GM12878 (cell line): ENCODE measurements around the gene ADA. TPM values are rescaled to one million over a fixed set of nuclear protein-coding genes. Genes with fewer than 3 reads are reported as not detected.

Source experiments
- ATF7 ChIP-seq: fragments of 450-650 bp; IDR thresholded peaks from 2 replicates; pipeline ENCODE4 v1.6.1; 2016; ENCODE audit warnings: low read depth, mild to moderate bottlenecking
- CREM ChIP-seq: IDR thresholded peaks from 2 replicates; pipeline ENCODE4 v1.6.1; 2014; ENCODE audit warnings: antibody characterized with exemption, low read depth
- FOXK2 ChIP-seq: fragments of 450-650 bp; IDR thresholded peaks from 2 replicates; pipeline ENCODE4 v1.6.1; 2017; ENCODE audit warnings: mild to moderate bottlenecking, moderate library complexity
- MEF2B ChIP-seq: fragments of 450-650 bp; IDR thresholded peaks from 2 replicates; pipeline ENCODE4 v1.6.1; 2018; ENCODE audit warnings: mild to moderate bottlenecking, moderate library complexity; ENCODE audit not compliant: partially characterized antibody, poor library complexity, severe bottlenecking
- NR2F1 ChIP-seq: fragments of 450-650 bp; conservative IDR thresholded peaks from 2 replicates; pipeline ENCODE4 v1.6.1; 2017; ENCODE audit warnings: mild to moderate bottlenecking
- SMARCA5 ChIP-seq: fragments of 450-650 bp; IDR thresholded peaks from 2 replicates; pipeline ENCODE4 v1.6.1; 2017; ENCODE audit warnings: mild to moderate bottlenecking
- SP1 ChIP-seq: IDR thresholded peaks from one replicate; pipeline ENCODE4 v1.6.1; 2011; ENCODE audit warnings: low read depth, low read length
- SPI1 ChIP-seq: IDR thresholded peaks from 2 replicates; pipeline ENCODE4 v1.6.1; 2011; ENCODE audit warnings: low read depth, mild to moderate bottlenecking, low read length, moderate library complexity, borderline replicate concordance; ENCODE audit not compliant: insufficient read depth
- TCF12 ChIP-seq: IDR thresholded peaks from 2 replicates; pipeline ENCODE4 v1.6.1; 2011; ENCODE audit warnings: low read depth, mild to moderate bottlenecking, low read length
- TCF3 ChIP-seq: IDR thresholded peaks from 2 replicates; pipeline ENCODE4 v1.6.1; 2012; ENCODE audit warnings: low read depth, mild to moderate bottlenecking, low read length, borderline replicate concordance; ENCODE audit not compliant: insufficient read depth
- polyA plus RNA-seq, 11 experiments: library from polyadenylated mRNA; depleted of rRNA in 4 of 11; unstranded in 6 of 11; stranded (reverse) in 5 of 11; fragments of >200 nt; fragmentation: Nextera tagmentation in 4 of 11; fragmentation: Illumina TruSeq in 1 of 11; extraction: Ambion mirVana in 4 of 11; extraction: Trizol in 1 of 11; gene quantifications; 1 replicate in 1 of 11; 2 replicates in 10 of 11; pipeline versions ENCODE4 v1.2.1 to v1.2.3, GENCODE V29; 2011 to 2016; ENCODE audit warnings: inconsistent platforms in 2 of 11, missing spikeins in 2 of 11, low read depth in 1 of 11
- total RNA-seq, 4 experiments: library from RNA; depleted of rRNA in 3 of 4; stranded (reverse); fragments of >200 nt in 3 of 4; fragmentation: Illumina TruSeq in 1 of 4; extraction: Trizol in 1 of 4; gene quantifications; 2 replicates each; pipeline versions ENCODE4 v1.2.1 to v1.2.3, GENCODE V29; 2013 to 2021
- TF ChIP-seq, protein P1 (sequence below): IDR thresholded peaks from 2 replicates; pipeline ENCODE4 v1.6.1; 2012; ENCODE audit warnings: low read length, inconsistent platforms
- TF ChIP-seq, protein P2 (sequence below): fragments of 450-650 bp; formaldehyde crosslinking; IDR thresholded peaks from 2 replicates; pipeline ENCODE4 v1.5.0; 2022; ENCODE audit warnings: mild to moderate bottlenecking, missing genetic modification characterization
- TF ChIP-seq, protein P3 (sequence below): fragments of 450-650 bp; IDR thresholded peaks from 2 replicates; pipeline ENCODE4 v1.6.1; 2017; ENCODE audit warnings: mild to moderate bottlenecking, moderate library complexity
- TF ChIP-seq, protein P4 (sequence below), 3 experiments: IDR thresholded peaks in 2 of 3; conservative IDR thresholded peaks in 1 of 3; 2 replicates each; pipeline ENCODE4 v1.5.1; 2011; ENCODE audit warnings: low read depth in 3 of 3, low read length in 3 of 3, mild to moderate bottlenecking in 3 of 3, control low read depth in 2 of 3, moderate library complexity in 2 of 3, inconsistent platforms in 1 of 3, mixed read lengths in 1 of 3; ENCODE audit not compliant: control insufficient read depth in 2 of 3, insufficient read depth in 1 of 3; ENCODE audit errors: extremely low read depth in 1 of 3
- TF ChIP-seq, protein P5 (sequence below): fragments of 450-650 bp; conservative IDR thresholded peaks from 2 replicates; pipeline ENCODE4 v1.6.1; 2017; ENCODE audit warnings: mild to moderate bottlenecking, moderate library complexity

The ADA gene
- total and polyA plus RNA-seq, 10 of the 15 experiments (the other 5 are each of a cell fraction or from before 2014, with no cell fraction given): 40.9 to 217 (median 90.8) TPM

DNA sequence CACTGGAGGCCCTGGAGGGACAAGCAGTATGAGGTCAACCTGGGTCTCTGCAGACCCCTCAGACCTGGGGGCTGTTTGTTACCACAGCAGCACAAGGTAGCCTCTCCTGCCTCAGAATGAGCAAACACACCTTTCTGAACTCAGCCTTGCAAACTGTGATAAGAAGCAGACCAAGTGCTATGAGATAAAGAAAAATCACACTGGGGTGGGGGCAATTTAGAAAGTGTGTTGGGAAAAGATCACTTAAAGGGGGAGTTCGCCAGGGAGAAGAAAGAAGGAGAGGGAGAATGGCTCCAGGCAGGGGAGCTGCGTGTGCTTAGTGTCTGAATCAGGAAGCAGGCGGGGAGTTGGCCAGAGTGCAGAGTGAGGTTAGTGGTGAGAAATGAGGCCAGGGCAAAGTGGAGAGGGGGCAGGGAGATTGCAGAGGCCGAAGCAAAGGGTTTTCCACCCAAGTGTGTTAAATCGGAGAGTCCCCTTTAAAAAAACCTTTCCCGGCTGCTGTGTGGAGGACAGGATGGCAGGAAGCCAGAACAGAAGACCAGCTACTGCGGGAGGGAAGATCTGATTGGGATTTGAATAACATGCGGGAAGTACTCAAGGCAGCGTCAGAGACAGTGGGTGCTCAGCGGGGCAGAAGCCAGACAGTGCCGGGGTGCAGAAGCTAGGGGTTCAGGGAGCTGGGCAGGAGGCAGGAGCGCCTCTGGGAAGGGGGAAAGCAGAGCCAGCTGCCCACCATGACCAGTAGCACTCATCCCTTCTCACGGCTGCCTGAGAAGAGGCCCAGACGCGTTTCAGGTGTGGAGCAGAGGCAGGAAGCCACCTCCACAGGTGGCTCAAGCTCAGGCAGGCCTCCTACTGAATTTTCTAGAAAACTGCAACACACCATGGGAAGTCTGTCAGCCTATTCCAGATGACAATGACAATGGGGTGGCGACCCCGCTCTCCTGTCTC, 9.0 kb downstream of the ADA start (continued):
- TF ChIP-seq TCF12 (peak; percentile 40; the same call in 1 of the 2 replicates), TCF3 (0 out of 2 replicates have a peak, but pooled peaks have one; percentile 16), MEF2B (peak; percentile 36), ATF7 (0 out of 2 replicates have a peak, but pooled peaks have one; percentile 22), SP1 (peak; percentile 30), FOXK2 (no peak), SMARCA5 (no peak), CREM (no peak), SPI1 (no peak), NR2F1 (peak; percentile 73; the same call in 1 of the 2 replicates)
- TF ChIP-seq, protein P1, sequence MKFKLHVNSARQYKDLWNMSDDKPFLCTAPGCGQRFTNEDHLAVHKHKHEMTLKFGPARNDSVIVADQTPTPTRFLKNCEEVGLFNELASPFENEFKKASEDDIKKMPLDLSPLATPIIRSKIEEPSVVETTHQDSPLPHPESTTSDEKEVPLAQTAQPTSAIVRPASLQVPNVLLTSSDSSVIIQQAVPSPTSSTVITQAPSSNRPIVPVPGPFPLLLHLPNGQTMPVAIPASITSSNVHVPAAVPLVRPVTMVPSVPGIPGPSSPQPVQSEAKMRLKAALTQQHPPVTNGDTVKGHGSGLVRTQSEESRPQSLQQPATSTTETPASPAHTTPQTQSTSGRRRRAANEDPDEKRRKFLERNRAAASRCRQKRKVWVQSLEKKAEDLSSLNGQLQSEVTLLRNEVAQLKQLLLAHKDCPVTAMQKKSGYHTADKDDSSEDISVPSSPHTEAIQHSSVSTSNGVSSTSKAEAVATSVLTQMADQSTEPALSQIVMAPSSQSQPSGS: no peak
- TF ChIP-seq, protein P2, sequence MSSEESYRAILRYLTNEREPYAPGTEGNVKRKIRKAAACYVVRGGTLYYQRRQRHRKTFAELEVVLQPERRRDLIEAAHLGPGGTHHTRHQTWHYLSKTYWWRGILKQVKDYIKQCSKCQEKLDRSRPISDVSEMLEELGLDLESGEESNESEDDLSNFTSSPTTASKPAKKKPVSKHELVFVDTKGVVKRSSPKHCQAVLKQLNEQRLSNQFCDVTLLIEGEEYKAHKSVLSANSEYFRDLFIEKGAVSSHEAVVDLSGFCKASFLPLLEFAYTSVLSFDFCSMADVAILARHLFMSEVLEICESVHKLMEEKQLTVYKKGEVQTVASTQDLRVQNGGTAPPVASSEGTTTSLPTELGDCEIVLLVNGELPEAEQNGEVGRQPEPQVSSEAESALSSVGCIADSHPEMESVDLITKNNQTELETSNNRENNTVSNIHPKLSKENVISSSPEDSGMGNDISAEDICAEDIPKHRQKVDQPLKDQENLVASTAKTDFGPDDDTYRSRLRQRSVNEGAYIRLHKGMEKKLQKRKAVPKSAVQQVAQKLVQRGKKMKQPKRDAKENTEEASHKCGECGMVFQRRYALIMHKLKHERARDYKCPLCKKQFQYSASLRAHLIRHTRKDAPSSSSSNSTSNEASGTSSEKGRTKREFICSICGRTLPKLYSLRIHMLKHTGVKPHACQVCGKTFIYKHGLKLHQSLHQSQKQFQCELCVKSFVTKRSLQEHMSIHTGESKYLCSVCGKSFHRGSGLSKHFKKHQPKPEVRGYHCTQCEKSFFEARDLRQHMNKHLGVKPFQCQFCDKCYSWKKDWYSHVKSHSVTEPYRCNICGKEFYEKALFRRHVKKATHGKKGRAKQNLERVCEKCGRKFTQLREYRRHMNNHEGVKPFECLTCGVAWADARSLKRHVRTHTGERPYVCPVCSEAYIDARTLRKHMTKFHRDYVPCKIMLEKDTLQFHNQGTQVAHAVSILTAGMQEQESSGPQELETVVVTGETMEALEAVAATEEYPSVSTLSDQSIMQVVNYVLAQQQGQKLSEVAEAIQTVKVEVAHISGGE (CRISPR knock-in tag): no peak
- TF ChIP-seq, protein P3, sequence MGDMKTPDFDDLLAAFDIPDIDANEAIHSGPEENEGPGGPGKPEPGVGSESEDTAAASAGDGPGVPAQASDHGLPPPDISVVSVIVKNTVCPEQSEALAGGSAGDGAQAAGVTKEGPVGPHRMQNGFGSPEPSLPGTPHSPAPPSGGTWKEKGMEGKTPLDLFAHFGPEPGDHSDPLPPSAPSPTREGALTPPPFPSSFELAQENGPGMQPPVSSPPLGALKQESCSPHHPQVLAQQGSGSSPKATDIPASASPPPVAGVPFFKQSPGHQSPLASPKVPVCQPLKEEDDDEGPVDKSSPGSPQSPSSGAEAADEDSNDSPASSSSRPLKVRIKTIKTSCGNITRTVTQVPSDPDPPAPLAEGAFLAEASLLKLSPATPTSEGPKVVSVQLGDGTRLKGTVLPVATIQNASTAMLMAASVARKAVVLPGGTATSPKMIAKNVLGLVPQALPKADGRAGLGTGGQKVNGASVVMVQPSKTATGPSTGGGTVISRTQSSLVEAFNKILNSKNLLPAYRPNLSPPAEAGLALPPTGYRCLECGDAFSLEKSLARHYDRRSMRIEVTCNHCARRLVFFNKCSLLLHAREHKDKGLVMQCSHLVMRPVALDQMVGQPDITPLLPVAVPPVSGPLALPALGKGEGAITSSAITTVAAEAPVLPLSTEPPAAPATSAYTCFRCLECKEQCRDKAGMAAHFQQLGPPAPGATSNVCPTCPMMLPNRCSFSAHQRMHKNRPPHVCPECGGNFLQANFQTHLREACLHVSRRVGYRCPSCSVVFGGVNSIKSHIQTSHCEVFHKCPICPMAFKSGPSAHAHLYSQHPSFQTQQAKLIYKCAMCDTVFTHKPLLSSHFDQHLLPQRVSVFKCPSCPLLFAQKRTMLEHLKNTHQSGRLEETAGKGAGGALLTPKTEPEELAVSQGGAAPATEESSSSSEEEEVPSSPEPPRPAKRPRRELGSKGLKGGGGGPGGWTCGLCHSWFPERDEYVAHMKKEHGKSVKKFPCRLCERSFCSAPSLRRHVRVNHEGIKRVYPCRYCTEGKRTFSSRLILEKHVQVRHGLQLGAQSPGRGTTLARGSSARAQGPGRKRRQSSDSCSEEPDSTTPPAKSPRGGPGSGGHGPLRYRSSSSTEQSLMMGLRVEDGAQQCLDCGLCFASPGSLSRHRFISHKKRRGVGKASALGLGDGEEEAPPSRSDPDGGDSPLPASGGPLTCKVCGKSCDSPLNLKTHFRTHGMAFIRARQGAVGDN: peak; percentile 95
- TF ChIP-seq, protein P4, sequence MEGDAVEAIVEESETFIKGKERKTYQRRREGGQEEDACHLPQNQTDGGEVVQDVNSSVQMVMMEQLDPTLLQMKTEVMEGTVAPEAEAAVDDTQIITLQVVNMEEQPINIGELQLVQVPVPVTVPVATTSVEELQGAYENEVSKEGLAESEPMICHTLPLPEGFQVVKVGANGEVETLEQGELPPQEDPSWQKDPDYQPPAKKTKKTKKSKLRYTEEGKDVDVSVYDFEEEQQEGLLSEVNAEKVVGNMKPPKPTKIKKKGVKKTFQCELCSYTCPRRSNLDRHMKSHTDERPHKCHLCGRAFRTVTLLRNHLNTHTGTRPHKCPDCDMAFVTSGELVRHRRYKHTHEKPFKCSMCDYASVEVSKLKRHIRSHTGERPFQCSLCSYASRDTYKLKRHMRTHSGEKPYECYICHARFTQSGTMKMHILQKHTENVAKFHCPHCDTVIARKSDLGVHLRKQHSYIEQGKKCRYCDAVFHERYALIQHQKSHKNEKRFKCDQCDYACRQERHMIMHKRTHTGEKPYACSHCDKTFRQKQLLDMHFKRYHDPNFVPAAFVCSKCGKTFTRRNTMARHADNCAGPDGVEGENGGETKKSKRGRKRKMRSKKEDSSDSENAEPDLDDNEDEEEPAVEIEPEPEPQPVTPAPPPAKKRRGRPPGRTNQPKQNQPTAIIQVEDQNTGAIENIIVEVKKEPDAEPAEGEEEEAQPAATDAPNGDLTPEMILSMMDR (IDR thresholded peaks at IDR 0.05 in 2 of 3, conservative IDR thresholded peaks at IDR 0.05 in 1 of 3; ENCODE audit: control insufficient read depth in 2 of 3, extremely low read depth in 1 of 3, insufficient read depth in 1 of 3, low read depth in 3 of 3, low read length in 3 of 3): peak; percentile 18 to 42 (median 22); a peak in 5 of 6 replicates
- TF ChIP-seq, protein P5, sequence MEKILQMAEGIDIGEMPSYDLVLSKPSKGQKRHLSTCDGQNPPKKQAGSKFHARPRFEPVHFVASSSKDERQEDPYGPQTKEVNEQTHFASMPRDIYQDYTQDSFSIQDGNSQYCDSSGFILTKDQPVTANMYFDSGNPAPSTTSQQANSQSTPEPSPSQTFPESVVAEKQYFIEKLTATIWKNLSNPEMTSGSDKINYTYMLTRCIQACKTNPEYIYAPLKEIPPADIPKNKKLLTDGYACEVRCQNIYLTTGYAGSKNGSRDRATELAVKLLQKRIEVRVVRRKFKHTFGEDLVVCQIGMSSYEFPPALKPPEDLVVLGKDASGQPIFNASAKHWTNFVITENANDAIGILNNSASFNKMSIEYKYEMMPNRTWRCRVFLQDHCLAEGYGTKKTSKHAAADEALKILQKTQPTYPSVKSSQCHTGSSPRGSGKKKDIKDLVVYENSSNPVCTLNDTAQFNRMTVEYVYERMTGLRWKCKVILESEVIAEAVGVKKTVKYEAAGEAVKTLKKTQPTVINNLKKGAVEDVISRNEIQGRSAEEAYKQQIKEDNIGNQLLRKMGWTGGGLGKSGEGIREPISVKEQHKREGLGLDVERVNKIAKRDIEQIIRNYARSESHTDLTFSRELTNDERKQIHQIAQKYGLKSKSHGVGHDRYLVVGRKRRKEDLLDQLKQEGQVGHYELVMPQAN: no peak
